HTERT RPE-1 (cell line): ENCODE results near the gene HOXA3.

Experiments used
- in situ Hi-C: fragments of 300-500 bp; cut with MboI; formaldehyde crosslinking; loops from 4 replicates; pipeline ENCODE4 v1.14.3; 2020; ENCODE audit warnings: low sequenced_read_pairs

Gene HOXA3

DNA sequence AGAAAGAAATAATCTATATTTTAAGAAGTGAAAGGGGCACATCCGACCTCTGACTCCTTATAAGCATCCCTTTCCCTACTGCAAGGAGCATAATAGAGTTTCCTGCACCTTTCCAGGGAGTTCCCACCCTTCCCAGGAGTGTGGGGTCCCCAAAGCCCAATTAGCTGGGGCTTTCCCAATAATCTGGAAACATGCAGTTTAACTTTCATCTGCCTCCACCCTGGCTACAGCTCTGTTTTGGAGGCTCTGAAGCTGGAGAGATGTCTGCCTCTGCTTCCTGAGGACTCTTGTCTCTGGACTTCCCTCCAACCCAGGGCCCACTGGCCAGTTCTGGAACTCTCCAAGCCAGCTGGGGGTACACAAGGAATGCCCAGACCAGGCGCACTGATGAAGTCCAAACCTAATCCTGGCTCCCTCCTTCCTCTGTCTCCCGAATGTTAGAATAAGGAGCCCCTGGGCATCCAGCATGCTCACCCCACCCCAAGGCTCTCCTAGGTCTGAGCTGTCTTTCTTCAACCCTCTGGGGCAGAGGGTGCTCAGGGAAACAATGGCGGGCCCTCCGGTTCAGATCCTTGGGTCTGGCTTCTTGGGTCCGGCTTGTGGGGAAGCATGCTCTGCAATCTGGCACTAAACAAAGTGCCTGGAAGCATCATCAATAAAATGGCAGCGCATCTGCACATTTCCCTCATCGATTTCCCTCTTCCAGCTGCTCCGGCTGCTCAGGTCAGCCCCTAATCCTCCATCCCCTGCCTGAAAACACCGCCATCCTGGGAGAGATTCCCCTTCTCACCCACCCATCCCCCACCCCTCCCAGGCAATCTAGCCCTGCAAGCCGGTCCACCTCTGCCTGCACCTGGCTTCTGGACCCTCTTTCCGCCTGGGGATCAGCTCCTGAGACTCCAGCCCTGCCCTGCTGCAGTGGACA, 35.2 kb downstream of the HOXA3 start:
- in situ Hi-C loops: no loop called here

DNA sequence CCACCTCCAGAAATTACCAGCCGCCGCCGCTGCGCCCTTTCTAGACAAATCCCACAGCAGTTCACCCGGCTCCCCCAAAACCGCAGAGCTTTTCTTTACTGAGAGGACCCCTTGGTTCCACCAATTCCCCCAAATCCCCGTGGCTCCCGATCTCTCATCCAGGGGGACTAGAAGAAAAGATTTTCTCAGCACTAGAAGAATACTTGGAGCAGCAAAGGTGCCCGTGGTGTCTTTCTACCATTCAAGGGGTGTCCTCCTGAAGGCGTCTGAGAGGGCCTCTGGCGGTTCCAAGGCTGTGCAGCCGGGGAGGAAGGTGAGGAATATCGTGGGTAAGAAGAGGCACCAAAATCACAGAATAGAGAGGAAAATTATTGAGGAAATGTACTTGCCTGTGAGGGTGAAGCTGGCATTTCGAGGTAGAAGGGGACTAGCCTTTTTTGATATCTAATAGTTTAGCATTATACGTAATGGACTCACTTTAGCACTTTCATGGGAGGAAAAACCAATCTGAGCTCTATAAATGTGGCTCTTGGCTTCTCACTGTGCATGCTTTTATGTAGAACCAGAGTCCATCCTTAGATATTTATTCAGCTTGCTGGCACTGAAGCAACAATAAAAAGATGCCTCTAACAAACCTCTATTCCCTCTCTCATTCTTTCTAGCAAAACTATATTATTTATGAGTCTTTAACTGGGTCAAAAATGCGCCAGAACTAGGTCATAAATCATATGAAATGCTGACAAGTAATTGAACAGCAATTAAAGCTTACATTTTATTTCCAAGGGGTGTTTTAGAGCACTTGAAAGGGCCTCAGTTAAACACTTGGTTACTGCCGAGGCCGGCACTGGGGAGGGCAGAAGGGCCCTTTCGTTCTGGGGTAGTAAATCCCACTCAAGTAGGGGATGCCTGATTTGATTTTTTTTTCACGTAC, 36.1 kb downstream of the HOXA3 start:
- in situ Hi-C loops: no loop called here

GRCh38 chr7:27115221-27116026, 37.0 kb downstream of the HOXA3 start:
- in situ Hi-C loops: no loop called here

- in situ Hi-C loops: no loop called here
These were observed 37.5 kb downstream of the HOXA3 start for GRCh38 chr7:27114881-27115220.

DNA sequence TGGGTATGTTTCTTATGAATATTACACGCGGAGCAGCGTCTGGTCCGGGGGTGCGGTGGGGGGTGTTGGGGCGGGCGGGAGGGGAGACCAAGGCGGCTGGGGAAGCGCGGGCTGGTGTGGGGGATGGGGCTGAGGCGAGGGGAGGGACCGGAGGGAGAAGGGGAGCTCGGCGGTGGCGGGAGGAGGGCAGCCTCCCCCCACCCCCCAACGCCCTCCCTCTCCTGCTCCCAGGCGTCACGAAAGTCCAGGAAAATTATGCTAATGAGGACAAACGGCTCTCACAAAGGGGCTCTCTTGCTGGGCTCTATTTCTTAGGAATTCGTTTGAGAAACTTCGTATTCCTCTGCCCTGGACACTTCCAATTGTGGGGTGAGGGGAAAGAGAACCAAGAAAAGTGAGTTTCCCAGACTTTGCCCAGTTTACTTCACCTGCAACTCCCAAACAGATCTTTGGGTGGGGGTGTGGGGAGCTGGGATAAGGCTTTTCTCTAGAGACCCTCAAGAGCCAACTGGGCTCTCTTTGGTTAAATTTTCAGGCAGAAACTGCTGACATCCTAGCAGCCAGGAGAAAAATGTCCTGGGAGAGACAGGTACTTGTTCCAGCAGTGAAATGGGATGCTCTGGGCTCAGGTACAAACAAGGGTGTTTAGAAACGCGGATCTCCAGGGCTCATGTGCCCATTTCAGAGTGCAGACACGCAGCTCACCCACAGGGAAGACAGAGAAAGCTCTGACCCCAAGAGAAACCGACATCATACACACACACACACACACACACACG, 38.2 kb downstream of the HOXA3 start:
- in situ Hi-C loops: no loop called here

DNA sequence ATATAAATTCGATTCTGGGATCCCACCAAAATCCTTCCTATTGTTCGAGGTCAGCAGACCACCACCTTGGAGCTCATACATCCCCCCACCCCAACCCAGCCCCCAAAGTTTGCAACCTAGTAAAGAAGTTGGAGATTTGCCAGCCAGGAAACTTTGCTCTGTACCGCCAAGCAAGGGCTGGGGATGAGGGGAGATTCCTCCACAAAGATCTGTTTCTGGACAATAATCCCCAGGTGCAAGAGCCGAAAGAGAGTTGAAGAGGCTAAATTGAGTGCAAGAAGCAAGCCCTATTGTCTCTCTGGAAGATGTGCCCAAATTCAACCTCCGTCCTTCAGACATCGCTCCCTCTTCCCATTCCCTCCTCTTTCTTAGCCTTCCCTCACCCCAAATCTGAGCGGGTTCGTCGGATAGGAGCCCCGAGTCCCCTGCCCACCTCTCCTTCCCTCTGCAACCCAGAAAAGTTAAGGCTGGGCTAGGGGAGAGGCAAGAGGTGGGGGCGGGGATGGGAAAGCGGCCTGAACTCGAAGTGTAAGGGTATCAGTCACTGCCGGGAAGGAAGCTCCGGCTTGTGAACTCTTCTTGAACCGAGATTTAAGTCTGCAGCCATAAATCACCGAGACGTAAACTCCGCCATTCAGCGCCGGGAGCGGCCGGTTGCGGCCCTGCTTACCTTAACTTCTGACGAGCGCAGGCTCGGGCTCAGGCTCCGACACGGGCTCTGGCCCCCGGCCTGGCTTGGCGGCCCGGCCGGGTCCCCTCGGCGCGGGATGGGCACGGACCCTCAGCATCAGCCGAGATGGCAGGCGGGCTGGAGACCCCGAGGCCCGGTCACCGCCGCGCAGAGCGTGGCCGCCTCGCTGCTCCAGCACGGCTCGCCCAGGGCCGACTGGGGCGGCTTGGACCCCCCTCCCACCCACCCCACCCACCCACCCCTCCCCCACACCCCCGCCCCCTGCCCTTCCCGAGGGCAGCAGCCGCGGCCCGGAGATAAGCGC, 39.1 kb downstream of the HOXA3 start:
- in situ Hi-C loops: no loop called here

DNA sequence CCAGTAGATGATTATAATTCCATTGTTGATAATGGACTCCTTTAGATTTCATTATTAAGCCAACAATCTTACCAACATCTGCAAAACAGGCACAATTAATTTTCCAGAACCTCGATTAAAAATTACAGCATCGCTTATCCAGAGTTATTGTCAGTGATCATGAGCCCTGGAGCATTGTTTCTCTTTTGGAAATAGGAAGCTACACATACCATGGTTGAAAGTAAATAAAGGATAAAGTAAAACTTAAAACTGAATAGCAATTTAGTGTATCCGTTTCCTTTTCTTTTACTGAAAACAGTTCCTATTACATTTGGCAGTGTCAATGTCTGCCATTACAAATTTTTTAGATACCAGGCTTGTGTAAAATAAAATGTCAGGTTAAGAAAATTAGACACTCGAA, 40.0 kb downstream of the HOXA3 start:
- in situ Hi-C loops: no loop called here

GRCh38 chr7:27111751-27112277, 40.6 kb downstream of the HOXA3 start:
- in situ Hi-C loops: no loop called here

GRCh38 chr7:27111042-27111750, 41.2 kb downstream of the HOXA3 start:
- in situ Hi-C loops: no loop called here

- in situ Hi-C loops: no loop called here
These were observed 42.0 kb downstream of the HOXA3 start for GRCh38 chr7:27110186-27111031.

- in situ Hi-C loops: no loop called here
These were observed 42.8 kb downstream of the HOXA3 start for GRCh38 chr7:27109466-27110185.

- in situ Hi-C loops: no loop called here
These were observed 43.8 kb downstream of the HOXA3 start for GRCh38 chr7:27108390-27109127.

DNA sequence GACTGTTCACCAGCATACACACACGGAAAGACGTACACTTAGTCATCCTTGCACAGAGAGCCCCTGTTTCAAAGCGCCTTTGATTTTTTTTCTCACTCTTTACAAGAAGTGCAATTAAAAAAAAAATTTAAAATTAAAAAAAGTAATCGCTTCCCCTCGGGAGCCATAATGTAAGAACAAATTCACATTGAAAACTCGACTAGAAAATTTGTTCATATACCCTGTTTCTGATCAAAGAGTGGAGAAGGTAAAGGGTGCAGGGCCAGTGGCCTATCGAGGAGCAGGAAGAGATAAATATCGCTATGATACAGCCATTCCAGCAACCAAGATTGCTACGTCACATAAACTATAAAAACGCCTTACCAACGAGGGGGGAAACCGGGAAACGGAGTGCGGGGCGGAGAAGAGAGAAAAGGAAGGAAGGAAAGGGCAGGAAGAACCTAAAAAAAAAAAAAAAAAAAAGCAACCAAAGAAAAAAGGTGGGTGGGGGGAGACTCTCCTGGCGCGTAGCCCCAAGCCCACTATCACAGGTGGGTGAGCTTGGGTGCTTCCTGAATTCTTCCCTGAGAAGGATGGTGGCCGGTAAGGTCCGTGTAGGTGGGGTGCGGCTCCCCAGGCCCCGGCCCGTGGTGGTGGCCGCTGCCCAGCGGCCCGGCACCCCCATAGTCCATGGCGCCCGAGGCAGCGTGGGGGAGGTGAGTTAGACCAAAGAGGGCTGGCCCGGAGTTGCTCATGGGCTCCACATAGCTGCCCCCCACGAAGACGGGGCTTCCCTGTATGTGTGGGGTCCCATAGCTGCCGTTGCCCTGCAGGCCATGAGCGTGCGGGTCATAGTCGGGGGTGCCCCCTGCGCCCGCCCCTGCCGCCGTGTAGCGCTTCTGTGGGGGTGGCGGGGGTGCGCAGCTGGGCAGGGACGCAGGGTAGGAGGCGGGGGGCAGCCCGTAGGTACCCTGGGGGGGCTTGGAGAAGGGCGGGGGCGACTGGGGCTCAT, 44.7 kb downstream of the HOXA3 start:
- in situ Hi-C loops: no loop called here

DNA sequence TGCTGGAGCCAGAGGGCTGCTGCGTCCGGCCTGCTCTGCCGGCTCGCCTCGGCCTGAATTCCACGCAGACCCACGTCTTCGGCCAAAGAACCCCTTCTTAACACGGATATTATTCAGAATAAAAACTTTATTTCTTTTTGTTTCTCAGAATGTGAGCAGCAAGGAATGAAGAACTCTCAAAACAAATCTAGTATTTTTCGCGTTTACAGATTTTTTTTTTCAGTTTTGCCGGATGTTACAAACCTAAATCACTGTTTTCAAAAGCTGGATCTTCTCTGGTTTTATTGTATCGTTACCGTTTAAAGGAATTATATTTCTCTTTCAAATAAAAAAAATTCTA, 45.5 kb downstream of the HOXA3 start:
- in situ Hi-C loops: no loop called here
